Body of pancreas (tissue), 4 donors: ENCODE results near the gene SREBF2.

Experiments
- POLR2A ChIP-seq, 3 donors: fragments of 450-650 bp; IDR thresholded peaks; one replicate each; pipeline ENCODE4 v1.6.1; 2016; ENCODE audit warnings: antibody characterized with exemption in 3 of 3, mild to moderate bottlenecking in 2 of 3
- TF ChIP-seq, protein P1 (sequence below), 7 experiments: fragments of 450-650 bp in 4 of 7; fragments of 200-600 bp in 3 of 7; sonication (generic) in 3 of 7; IDR thresholded peaks; one replicate each; pipeline ENCODE4 v1.5.1; 2016 to 2019; ENCODE audit warnings: antibody characterized with exemption in 7 of 7

DNA sequence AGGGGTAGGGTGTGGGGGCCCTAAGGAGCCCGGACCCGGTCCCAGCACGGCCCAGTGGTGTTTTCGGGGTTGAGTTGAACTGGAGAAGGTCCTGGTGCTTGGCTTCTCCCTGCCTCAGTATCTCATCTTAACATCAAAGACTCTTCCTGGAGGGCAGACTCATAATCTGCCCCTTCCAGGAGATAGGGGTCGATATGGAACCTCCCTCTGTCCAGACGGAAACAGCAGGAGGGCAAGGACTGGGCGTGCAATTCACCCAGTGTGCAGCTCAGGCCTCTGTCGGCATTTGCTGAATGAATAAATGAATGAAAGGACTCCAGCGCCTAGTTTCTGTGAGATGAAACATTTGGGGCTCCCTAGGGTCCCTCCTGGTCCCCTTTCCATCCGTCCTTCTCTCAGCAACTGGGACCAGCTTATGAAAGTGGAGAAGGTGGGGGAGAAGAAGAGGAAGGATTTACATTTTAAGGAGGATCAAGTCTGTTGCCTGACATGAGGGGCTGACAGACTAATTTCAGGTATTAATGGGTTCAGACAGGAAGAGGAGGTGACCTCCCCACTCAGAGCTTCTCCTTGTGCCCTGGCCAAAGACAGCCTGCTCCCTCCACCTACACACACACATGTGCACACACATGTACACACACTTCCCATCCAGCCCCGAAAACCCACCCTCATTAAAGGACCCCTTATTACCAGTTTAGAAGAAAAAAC, 83.0 kb downstream of the SREBF2 start:
- TF ChIP-seq POLR2A (IDR thresholded peaks at IDR 0.05): no peak
- TF ChIP-seq, protein P1, sequence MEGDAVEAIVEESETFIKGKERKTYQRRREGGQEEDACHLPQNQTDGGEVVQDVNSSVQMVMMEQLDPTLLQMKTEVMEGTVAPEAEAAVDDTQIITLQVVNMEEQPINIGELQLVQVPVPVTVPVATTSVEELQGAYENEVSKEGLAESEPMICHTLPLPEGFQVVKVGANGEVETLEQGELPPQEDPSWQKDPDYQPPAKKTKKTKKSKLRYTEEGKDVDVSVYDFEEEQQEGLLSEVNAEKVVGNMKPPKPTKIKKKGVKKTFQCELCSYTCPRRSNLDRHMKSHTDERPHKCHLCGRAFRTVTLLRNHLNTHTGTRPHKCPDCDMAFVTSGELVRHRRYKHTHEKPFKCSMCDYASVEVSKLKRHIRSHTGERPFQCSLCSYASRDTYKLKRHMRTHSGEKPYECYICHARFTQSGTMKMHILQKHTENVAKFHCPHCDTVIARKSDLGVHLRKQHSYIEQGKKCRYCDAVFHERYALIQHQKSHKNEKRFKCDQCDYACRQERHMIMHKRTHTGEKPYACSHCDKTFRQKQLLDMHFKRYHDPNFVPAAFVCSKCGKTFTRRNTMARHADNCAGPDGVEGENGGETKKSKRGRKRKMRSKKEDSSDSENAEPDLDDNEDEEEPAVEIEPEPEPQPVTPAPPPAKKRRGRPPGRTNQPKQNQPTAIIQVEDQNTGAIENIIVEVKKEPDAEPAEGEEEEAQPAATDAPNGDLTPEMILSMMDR (IDR thresholded peaks at IDR 0.05): no peak
